NT2/D1 (cell line): ENCODE data around the gene ULBP1.
"Not testable (repeated sequence)": the region's sequence is repeated elsewhere in the genome, so short reads cannot be mapped to it uniquely, and the experiment has no call there.

ENCODE experiments used
- SUZ12 ChIP-seq: IDR thresholded peaks from 2 replicates; pipeline ENCODE4 v1.6.1; 2011; ENCODE audit not compliant: insufficient read length, insufficient read depth; ENCODE audit errors: extremely low read depth
- YY1 ChIP-seq: IDR thresholded peaks from 2 replicates; pipeline ENCODE4 v1.6.1; 2011; ENCODE audit not compliant: insufficient read length, insufficient read depth
- ZNF274 ChIP-seq: IDR thresholded peaks from 2 replicates; pipeline ENCODE4 v1.6.1; 2011; ENCODE audit warnings: mild to moderate bottlenecking, low read depth, low read length

DNA sequence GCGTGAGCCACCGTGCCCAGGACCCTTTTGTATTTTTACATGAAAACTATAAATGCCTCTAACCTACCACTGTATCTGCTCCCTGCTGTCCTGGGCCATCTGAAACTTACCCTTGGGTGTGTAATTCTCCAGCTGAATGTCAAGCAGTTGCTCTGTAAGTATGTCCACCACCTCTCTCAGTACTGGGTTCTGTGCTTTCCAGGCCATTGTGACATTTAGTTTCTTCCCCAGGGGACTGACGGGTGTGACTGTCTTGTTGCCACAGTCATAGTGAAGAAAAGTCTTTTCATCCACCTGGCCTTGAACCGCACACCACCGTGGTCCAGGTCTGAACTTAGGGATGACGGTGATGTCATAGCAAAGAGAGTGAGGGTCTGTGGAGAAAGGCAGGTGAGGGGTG lies 58.1 kb downstream of the ULBP1 start:
- TF ChIP-seq YY1, ZNF274, SUZ12: not testable (repeated sequence)
